Retinal pigment epithelial cell (primary cell): ENCODE results near the gene PCDHA11.
"Not testable (repeated sequence)": the region's sequence is repeated elsewhere in the genome, so short reads cannot be mapped to it uniquely, and the experiment has no call there.

Experiments
- DNase-seq: peaks from one replicate; pipeline ENCODE4 v3.0.0-alpha.2; 2010; ENCODE audit warnings: low read depth
- H3K4me3 ChIP-seq: 2 replicates; pipeline ENCODE4 v1.5.1; 2011; ENCODE audit warnings: mild to moderate bottlenecking, low read length, control low read depth, moderate library complexity
- TF ChIP-seq, protein P1 (sequence below): conservative IDR thresholded peaks from 2 replicates; pipeline ENCODE4 v1.5.1; 2011; ENCODE audit warnings: low read depth, low read length, control low read depth, inconsistent platforms

Gene PCDHA11

DNA sequence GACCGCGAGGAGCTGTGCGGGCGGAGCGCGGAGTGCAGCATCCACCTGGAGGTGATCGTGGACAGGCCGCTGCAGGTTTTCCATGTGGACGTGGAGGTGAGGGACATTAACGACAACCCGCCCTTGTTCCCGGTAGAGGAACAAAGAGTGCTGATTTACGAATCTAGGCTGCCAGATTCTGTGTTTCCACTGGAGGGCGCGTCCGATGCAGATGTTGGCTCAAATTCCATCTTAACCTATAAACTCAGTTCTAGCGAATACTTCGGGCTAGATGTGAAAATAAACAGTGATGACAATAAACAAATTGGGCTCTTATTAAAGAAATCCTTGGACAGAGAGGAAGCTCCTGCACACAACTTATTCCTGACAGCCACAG is 40.4 kb upstream of the PCDHA11 start:
- no peak for DNase-seq
- TF ChIP-seq, protein P1, sequence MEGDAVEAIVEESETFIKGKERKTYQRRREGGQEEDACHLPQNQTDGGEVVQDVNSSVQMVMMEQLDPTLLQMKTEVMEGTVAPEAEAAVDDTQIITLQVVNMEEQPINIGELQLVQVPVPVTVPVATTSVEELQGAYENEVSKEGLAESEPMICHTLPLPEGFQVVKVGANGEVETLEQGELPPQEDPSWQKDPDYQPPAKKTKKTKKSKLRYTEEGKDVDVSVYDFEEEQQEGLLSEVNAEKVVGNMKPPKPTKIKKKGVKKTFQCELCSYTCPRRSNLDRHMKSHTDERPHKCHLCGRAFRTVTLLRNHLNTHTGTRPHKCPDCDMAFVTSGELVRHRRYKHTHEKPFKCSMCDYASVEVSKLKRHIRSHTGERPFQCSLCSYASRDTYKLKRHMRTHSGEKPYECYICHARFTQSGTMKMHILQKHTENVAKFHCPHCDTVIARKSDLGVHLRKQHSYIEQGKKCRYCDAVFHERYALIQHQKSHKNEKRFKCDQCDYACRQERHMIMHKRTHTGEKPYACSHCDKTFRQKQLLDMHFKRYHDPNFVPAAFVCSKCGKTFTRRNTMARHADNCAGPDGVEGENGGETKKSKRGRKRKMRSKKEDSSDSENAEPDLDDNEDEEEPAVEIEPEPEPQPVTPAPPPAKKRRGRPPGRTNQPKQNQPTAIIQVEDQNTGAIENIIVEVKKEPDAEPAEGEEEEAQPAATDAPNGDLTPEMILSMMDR, result no peak
- no peak overlapping the region for H3K4me3 ChIP-seq

DNA sequence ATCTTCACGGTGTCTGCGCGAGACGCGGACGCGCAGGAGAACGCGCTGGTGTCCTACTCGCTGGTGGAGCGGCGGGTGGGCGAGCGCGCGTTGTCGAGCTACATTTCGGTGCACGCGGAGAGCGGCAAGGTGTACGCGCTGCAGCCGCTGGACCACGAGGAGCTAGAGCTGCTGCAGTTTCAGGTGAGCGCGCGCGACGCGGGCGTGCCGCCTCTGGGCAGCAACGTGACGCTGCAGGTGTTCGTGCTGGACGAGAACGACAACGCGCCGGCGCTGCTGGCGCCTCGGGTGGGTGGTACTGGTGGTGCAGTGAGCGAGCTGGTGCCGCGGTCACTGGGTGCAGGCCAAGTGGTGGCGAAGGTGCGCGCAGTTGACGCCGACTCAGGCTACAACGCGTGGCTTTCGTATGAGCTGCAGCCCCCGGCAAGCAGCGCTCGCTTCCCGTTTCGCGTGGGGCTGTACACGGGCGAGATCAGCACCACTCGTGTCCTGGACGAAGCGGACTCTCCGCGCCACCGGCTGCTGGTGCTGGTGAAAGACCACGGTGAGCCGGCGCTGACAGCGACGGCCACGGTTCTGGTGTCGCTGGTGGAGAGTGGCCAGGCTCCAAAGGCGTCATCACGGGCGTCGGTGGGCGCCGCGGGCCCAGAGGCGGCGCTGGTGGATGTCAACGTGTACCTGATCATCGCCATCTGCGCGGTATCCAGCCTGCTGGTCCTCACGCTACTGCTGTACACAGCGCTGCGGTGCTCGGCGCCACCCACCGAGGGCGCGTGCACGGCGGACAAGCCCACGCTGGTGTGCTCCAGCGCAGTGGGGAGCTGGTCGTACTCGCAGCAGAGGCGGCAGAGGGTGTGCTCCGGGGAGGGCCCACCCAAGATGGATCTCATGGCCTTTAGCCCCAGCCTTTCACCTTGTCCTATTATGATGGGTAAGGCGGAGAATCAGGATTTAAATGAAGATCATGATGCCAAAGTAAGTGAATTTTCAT is 39.0 kb upstream of the PCDHA11 start:
- DNase-seq, H3K4me3 ChIP-seq: not testable (repeated sequence)

DNA sequence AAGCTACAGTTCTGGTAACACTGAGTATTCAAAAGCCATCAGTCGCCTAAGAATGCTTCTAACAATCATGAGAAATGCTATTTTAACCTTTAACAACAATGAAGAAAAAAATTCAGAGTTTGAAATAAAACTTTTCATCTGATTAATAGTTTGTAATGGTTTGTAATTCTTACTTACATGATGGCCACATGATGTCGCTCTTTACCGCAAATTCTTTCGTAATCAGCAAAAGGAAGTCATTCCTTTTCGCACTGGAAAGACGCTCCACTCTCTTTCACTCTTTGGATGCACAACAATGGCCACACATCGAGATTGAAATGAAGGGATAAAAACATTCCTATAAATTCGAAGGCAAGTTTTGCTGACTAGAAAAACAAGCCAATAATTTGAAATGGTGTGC is 34.8 kb upstream of the PCDHA11 start, which contains the start of gene PCDHA7:
Gene PCDHA7, plus strand, starts transcription at position 277 of the 400 bp plus-strand sequence. Its CDS starts 115 bp downstream, at position 392.
- H3K4me3 ChIP-seq, result no peak within 1 kb of the TSS
- TF ChIP-seq, protein P1, result no peak
- no peak for DNase-seq

DNA sequence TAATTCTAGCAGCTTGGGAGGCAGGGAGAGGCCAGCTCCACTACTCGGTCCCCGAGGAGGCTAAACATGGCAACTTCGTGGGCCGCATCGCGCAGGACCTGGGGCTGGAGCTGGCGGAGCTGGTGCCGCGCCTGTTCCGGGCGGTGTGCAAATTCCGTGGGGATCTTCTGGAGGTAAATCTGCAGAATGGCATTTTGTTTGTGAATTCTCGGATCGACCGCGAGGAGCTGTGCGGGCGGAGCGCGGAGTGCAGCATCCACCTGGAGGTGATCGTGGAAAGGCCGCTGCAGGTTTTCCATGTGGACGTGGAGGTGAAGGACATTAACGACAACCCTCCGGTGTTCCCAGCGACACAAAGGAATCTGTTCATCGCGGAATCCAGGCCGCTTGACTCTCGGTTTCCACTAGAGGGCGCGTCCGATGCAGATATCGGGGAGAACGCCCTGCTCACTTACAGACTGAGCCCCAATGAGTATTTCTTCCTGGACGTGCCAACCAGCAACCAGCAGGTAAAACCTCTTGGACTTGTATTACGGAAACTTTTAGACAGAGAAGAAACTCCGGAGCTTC is 34.2 kb upstream of the PCDHA11 start:
- H3K4me3 ChIP-seq, DNase-seq: not testable (repeated sequence)

DNA sequence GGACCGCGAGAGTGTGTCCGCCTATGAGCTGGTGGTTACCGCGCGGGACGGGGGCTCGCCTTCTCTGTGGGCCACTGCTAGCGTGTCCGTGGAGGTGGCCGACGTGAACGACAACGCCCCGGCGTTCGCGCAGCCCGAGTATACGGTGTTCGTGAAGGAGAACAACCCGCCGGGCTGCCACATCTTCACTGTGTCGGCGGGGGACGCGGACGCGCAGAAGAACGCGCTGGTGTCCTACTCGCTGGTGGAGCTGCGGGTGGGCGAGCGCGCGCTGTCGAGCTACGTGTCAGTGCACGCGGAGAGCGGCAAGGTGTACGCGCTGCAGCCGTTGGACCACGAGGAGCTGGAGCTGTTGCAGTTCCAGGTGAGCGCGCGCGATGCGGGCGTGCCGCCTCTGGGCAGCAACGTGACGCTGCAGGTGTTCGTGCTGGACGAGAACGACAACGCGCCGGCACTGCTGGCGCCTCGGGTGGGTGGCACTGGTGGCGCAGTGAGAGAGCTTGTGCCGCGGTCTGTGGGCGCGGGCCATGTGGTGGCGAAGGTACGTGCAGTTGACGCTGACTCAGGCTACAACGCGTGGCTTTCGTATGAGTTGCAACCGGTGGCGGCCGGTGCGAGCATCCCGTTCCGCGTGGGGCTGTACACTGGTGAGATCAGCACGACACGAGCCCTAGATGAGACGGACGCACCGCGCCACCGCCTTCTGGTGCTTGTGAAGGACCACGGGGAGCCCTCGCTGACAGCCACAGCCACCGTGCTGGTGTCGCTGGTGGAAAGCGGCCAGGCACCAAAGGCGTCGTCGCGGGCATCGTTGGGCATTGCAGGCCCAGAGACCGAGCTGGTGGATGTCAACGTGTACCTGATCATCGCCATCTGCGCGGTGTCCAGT is 32.9 kb upstream of the PCDHA11 start:
- TF ChIP-seq, protein P1, result no peak
- no peak for DNase-seq
- H3K4me3 ChIP-seq, result no peak overlapping the region

DNA sequence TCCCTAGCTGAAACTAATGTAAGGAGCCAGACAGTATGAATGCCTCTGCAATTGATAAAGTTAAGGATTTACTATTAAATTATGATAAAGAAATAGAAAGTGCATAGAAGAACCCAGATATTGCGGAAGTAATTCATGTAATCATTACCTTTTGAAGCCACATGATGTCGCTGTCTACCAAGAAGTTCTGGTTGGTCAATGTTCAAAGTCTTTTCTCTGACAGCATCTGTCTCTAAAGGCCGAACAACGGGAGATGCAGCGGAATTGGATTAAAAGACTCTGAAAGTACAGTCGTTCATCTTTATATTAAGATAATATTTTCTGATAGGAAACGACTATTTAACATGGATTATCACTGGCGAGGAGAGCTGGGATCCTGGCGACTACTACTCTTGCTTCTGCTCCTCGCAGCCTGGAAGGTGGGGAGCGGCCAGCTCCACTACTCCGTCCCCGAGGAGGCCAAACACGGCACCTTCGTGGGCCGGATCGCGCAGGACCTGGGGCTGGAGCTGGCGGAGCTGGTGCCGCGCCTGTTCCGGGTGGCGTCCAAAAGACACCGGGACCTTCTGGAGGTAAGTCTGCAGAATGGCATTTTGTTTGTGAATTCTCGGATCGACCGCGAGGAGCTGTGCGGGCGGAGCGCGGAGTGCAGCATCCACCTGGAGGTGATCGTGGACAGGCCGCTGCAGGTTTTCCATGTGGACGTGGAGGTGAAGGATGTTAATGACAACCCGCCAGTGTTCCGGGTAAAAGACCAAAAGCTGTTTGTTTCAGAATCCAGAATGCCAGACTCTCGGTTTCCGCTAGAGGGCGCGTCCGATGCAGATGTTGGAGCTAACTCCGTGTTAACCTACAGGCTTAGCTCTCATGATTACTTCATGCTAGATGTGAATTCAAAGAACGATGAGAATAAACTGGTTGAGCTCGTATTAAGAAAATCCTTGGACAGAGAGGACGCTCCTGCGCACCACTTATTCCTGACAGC is 27.5 kb upstream of the PCDHA11 start, which contains the start of gene PCDHA8:
Gene PCDHA8, plus strand, starts transcription at position 210 of the 985 bp plus-strand sequence. Its CDS starts 135 bp downstream, at position 345.
- H3K4me3 ChIP-seq, result no peak within 1 kb of the TSS
- no peak for DNase-seq
- TF ChIP-seq, protein P1, result peak; percentile 29
